ENCODE data around the gene TBK1. TPM values are rescaled to one million over a fixed set of nuclear protein-coding genes. Genes with fewer than 3 reads are reported as not detected.

TBK1 gene
- total RNA-seq: 19.8 TPM

GRCh38 chr12:64451687-64452558, at the start of gene TBK1:
TSS of gene TBK1 (plus strand) at chr12:64452120. CDS start at chr12:64455871, 3,751 bp downstream.
- H3K27me3 ChIP-seq (ENCODE audit: control insufficient read depth in 3 of 3, insufficient read depth in 3 of 3, low read length in 3 of 3): no peaks in the 10 kb centered on the region
- peak within 1 kb of the TSS; percentile 90 to 97 (median 92) for H3K9ac ChIP-seq (ENCODE audit: low read depth in 1 of 3, low read length in 3 of 3)
- H3K9me3 ChIP-seq (ENCODE audit: control insufficient read depth in 3 of 3, low read length in 3 of 3): no peaks in the 10 kb centered on the region
- peaks cover 3 to 15% (median 7%) of the 10 kb centered on the region in 3 donors for H3K36me3 ChIP-seq (ENCODE audit: control insufficient read depth in 3 of 3, insufficient read depth in 3 of 3, low read length in 3 of 3)
- H3K27ac ChIP-seq (ENCODE audit: low read depth, low read length): peak within 1 kb of the TSS; percentile 95
- peak within 1 kb of the TSS; percentile 91 to 96 (median 91) for H3K4me3 ChIP-seq (ENCODE audit: low read length in 3 of 3)
- peaks cover 5 to 19% (median 16%) of the 10 kb centered on the region in 3 donors for H3K4me1 ChIP-seq (ENCODE audit: control insufficient read depth in 3 of 3, insufficient read depth in 3 of 3, low read length in 3 of 3)

- H3K27me3 ChIP-seq (ENCODE audit: control insufficient read depth in 3 of 3, insufficient read depth in 3 of 3, low read length in 3 of 3): no peaks in the 10 kb centered on the region
- H3K4me1 ChIP-seq (ENCODE audit: control insufficient read depth in 3 of 3, insufficient read depth in 3 of 3, low read length in 3 of 3): peaks cover 0 to 8% (median 4%) of the 10 kb centered on the region in 3 donors
- H3K9me3 ChIP-seq (ENCODE audit: control insufficient read depth in 3 of 3, low read length in 3 of 3): no peaks in the 10 kb centered on the region
- no peak overlapping the region for H3K27ac ChIP-seq (ENCODE audit: low read depth, low read length)
- H3K9ac ChIP-seq (ENCODE audit: low read depth in 1 of 3, low read length in 3 of 3): no peak overlapping the region
- no peaks in the 10 kb centered on the region for H3K36me3 ChIP-seq (ENCODE audit: control insufficient read depth in 3 of 3, insufficient read depth in 3 of 3, low read length in 3 of 3)
- H3K4me3 ChIP-seq (ENCODE audit: low read length in 3 of 3): no peak overlapping the region
Measured at GRCh38 chr12:64402181-64402580, 49.7 kb upstream of the TBK1 start.

- no peaks in the 10 kb centered on the region for H3K27me3 ChIP-seq (ENCODE audit: control insufficient read depth in 3 of 3, insufficient read depth in 3 of 3, low read length in 3 of 3)
- peaks cover 2 to 8% (median 4%) of the 10 kb centered on the region in 3 donors for H3K4me1 ChIP-seq (ENCODE audit: control insufficient read depth in 3 of 3, insufficient read depth in 3 of 3, low read length in 3 of 3)
- H3K4me3 ChIP-seq (ENCODE audit: low read length in 3 of 3): peak within 1 kb of the TSS; percentile 87 to 93 (median 91)
- H3K36me3 ChIP-seq (ENCODE audit: control insufficient read depth in 3 of 3, insufficient read depth in 3 of 3, low read length in 3 of 3): no peaks in the 10 kb centered on the region
- peak within 1 kb of the TSS; percentile 93 for H3K27ac ChIP-seq (ENCODE audit: low read depth, low read length)
- H3K9me3 ChIP-seq (ENCODE audit: control insufficient read depth in 3 of 3, low read length in 3 of 3): no peaks in the 10 kb centered on the region
- H3K9ac ChIP-seq (ENCODE audit: low read depth in 1 of 3, low read length in 3 of 3): peak within 1 kb of the TSS; percentile 87 to 95 (median 91)
Measured at GRCh38 chr12:64403707-64404469, 48.0 kb upstream of the TBK1 start, which contains the start of gene XPOT. TSS of gene XPOT (plus strand) at chr12:64404392. CDS start at chr12:64410036, 5,644 bp downstream.

DNA sequence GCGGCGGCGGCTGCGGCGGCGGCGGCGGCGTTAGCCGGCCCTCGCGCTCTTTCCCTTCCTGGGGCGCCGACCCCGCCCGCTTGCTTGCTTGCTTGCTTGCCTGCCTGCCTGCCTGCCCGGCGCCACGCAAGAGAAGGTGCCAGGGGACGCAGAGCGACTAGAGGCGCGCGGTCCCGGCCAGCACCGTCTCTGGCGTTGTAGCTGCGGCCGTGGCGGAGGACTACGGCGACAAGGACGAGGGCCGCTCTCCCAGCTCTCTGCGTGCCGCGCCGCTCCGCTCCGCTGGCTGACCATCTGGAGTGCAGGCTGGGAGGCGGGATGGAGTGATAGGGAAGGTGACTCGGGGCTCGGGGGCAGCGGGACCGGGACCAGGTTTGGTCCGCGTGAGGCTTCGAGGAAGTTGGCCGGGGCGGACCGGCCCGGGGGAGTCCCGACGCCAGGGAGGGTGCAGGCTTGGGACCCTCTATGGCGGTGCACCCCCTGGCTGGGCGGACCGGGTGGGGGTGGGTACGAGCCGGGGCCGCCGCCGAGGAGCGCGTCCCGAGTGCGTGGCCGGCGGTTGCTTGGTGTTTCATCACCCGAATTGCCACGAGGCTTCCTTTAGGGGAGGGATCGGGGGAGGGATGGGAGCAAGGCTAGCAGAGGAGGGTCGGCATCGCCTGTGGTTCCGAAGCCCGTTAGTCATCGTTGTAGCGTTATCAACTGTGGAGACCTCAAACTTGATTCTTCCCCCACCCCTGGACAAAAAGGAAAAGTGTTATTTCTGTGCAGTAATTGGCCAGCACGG, 47.3 kb upstream of the TBK1 start:
- Histone ChIP-seq H3K9me3 (ENCODE audit: control insufficient read depth in 3 of 3, low read length in 3 of 3) (no peaks in the 10 kb centered on the region), H3K36me3 (ENCODE audit: control insufficient read depth in 3 of 3, insufficient read depth in 3 of 3, low read length in 3 of 3) (peaks cover 0 to under 1% (median 0%) of the 10 kb centered on the region in 3 donors), H3K4me3 (ENCODE audit: low read length in 3 of 3) (peak overlapping the region; percentile 85 to 93 (median 91)), H3K4me1 (ENCODE audit: control insufficient read depth in 3 of 3, insufficient read depth in 3 of 3, low read length in 3 of 3) (peaks cover 2 to 8% (median 4%) of the 10 kb centered on the region in 3 donors), H3K9ac (ENCODE audit: low read depth in 1 of 3, low read length in 3 of 3) (peak overlapping the region; percentile 86 to 95 (median 87)), H3K27ac (ENCODE audit: low read depth, low read length) (peak overlapping the region; percentile 93), H3K27me3 (ENCODE audit: control insufficient read depth in 3 of 3, insufficient read depth in 3 of 3, low read length in 3 of 3) (no peaks in the 10 kb centered on the region)

DNA sequence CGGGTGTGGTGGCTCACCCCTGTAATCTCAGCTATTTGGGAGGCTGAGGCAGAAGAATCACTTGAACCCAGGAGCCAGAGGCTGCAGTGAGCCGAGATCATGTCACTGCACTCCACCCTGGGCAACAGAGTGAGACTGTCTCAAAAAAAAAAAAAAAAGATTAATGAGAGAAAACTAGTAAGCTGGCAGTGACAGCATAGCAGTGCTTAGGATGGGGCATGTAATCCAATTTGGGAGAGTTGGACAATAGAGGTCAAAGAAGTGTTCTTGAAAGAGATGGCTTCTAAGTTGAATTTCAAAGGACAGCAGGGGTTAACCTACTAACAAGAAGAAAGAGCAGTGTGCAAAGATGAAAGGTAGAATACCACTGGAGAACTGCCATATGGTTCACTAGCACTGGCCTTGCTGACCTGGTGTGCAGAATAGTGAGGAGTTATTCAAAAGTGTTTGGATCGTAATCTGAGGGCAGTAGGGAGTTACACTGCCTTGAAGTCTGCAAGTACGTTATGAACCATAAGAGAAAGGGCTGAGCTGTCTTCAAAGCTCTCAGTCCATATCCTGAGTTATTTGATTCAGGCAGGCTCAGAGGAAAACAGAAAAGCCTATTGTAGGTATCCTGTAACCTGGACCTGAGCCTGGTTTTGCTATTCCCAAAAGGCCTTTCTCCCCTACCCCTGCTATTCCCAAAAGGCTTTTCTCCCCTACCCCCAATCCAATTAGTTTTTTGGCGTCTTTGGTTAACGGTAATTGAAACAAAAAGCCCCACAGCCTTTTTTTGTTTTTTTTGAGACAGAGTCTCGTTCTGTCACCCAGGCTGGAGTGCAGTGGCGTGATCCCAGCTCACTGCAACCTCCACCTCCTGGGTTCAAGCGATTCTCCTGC, 44.3 kb upstream of the TBK1 start:
- no peak overlapping the region for H3K4me3 ChIP-seq (ENCODE audit: low read length in 3 of 3)
- no peak overlapping the region for H3K9ac ChIP-seq (ENCODE audit: low read depth in 1 of 3, low read length in 3 of 3)
- H3K4me1 ChIP-seq (ENCODE audit: control insufficient read depth in 3 of 3, insufficient read depth in 3 of 3, low read length in 3 of 3): peaks cover 2 to 8% (median 4%) of the 10 kb centered on the region in 3 donors
- no peaks in the 10 kb centered on the region for H3K9me3 ChIP-seq (ENCODE audit: control insufficient read depth in 3 of 3, low read length in 3 of 3)
- H3K36me3 ChIP-seq (ENCODE audit: control insufficient read depth in 3 of 3, insufficient read depth in 3 of 3, low read length in 3 of 3): peaks cover 6 to 22% (median 17%) of the 10 kb centered on the region in 3 donors
- no peaks in the 10 kb centered on the region for H3K27me3 ChIP-seq (ENCODE audit: control insufficient read depth in 3 of 3, insufficient read depth in 3 of 3, low read length in 3 of 3)
- no peak overlapping the region for H3K27ac ChIP-seq (ENCODE audit: low read depth, low read length)

DNA sequence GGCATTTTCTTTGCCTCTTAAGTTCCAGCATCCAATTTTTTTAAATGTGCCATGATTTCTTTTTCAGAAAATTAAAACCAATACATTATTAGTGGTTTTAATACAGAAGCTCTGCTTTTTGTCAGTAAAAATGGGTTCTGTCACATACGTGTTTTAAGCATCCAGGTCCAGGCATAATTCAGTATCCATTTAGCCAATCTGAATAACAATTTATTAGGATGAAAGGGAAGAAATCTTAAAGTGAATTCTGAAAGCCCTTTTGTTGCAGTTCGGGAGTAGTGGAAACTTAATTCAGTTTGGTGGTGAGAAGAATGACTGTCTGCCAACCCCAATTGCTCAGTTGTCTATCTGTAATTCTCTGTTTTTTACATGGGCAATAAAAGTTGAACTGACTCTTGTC, 40.5 kb upstream of the TBK1 start:
- no peak overlapping the region for H3K4me3 ChIP-seq (ENCODE audit: low read length in 3 of 3)
- H3K4me1 ChIP-seq (ENCODE audit: control insufficient read depth in 3 of 3, insufficient read depth in 3 of 3, low read length in 3 of 3): peaks cover 0 to 2% (median 0%) of the 10 kb centered on the region in 3 donors
- peaks cover 19 to 49% (median 41%) of the 10 kb centered on the region in 3 donors for H3K36me3 ChIP-seq (ENCODE audit: control insufficient read depth in 3 of 3, insufficient read depth in 3 of 3, low read length in 3 of 3)
- no peak overlapping the region for H3K27ac ChIP-seq (ENCODE audit: low read depth, low read length)
- no peaks in the 10 kb centered on the region for H3K27me3 ChIP-seq (ENCODE audit: control insufficient read depth in 3 of 3, insufficient read depth in 3 of 3, low read length in 3 of 3)
- H3K9ac ChIP-seq (ENCODE audit: low read depth in 1 of 3, low read length in 3 of 3): no peak overlapping the region
- H3K9me3 ChIP-seq (ENCODE audit: control insufficient read depth in 3 of 3, low read length in 3 of 3): no peaks in the 10 kb centered on the region

GRCh38 chr12:64412459-64412858, 39.5 kb upstream of the TBK1 start:
- H3K36me3 ChIP-seq (ENCODE audit: control insufficient read depth in 3 of 3, insufficient read depth in 3 of 3, low read length in 3 of 3): peaks cover 28 to 59% (median 50%) of the 10 kb centered on the region in 3 donors
- H3K4me3 ChIP-seq (ENCODE audit: low read length in 3 of 3): no peak overlapping the region
- no peaks in the 10 kb centered on the region for H3K27me3 ChIP-seq (ENCODE audit: control insufficient read depth in 3 of 3, insufficient read depth in 3 of 3, low read length in 3 of 3)
- H3K9ac ChIP-seq (ENCODE audit: low read depth in 1 of 3, low read length in 3 of 3): no peak overlapping the region
- no peak overlapping the region for H3K27ac ChIP-seq (ENCODE audit: low read depth, low read length)
- no peaks in the 10 kb centered on the region for H3K9me3 ChIP-seq (ENCODE audit: control insufficient read depth in 3 of 3, low read length in 3 of 3)
- H3K4me1 ChIP-seq (ENCODE audit: control insufficient read depth in 3 of 3, insufficient read depth in 3 of 3, low read length in 3 of 3): peaks cover 0 to 2% (median 0%) of the 10 kb centered on the region in 3 donors

DNA sequence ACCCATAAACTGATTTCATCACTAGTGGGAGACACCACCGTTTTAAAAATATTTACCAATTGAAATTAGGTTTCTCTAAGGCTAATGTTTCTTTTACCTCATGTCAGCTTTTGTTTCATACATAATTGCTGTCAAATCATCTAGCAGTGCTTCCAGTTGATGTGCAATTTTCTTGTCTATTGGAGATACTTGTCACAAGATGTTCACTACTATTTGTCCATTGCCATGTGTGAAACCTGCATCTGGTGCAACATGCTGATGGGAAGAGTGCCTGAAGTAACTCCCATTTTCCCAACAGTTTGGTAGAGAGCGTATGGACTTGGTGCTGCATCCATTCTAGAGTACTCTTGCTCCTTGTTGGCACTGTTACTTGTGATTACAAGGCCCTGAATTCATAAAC, 38.0 kb upstream of the TBK1 start:
- Histone ChIP-seq H3K4me1 (ENCODE audit: control insufficient read depth in 3 of 3, insufficient read depth in 3 of 3, low read length in 3 of 3) (no peaks in the 10 kb centered on the region), H3K9me3 (ENCODE audit: control insufficient read depth in 3 of 3, low read length in 3 of 3) (no peaks in the 10 kb centered on the region), H3K9ac (ENCODE audit: low read depth in 1 of 3, low read length in 3 of 3) (no peak overlapping the region), H3K27me3 (ENCODE audit: control insufficient read depth in 3 of 3, insufficient read depth in 3 of 3, low read length in 3 of 3) (no peaks in the 10 kb centered on the region), H3K27ac (ENCODE audit: low read depth, low read length) (no peak overlapping the region), H3K4me3 (ENCODE audit: low read length in 3 of 3) (no peak overlapping the region), H3K36me3 (ENCODE audit: control insufficient read depth in 3 of 3, insufficient read depth in 3 of 3, low read length in 3 of 3) (peaks cover 30 to 68% (median 63%) of the 10 kb centered on the region in 3 donors)

DNA sequence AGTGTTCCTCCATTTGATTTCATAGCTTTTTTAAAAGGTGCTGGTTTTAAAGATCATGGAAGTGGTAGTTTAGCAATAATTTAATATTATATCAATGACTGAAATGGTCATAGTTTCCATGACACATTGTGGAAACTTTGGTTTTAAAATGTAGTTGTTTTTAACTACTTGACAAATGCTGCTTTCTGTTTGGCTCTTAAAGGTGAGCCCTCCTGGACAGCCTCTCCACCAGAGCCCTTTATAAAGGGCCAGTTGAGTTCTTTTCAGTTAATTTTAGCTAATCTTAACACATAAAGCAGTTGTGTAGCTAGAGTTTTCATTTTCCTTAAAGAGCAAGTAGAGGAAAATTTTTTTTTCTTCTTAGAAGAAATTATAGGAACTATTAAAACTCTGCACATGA, 33.7 kb upstream of the TBK1 start:
- Histone ChIP-seq H3K9me3 (ENCODE audit: control insufficient read depth in 3 of 3, low read length in 3 of 3) (no peaks in the 10 kb centered on the region), H3K36me3 (ENCODE audit: control insufficient read depth in 3 of 3, insufficient read depth in 3 of 3, low read length in 3 of 3) (peaks cover 37 to 64% (median 64%) of the 10 kb centered on the region in 3 donors), H3K9ac (ENCODE audit: low read depth in 1 of 3, low read length in 3 of 3) (no peak overlapping the region), H3K4me1 (ENCODE audit: control insufficient read depth in 3 of 3, insufficient read depth in 3 of 3, low read length in 3 of 3) (no peaks in the 10 kb centered on the region), H3K27ac (ENCODE audit: low read depth, low read length) (no peak overlapping the region), H3K4me3 (ENCODE audit: low read length in 3 of 3) (no peak overlapping the region), H3K27me3 (ENCODE audit: control insufficient read depth in 3 of 3, insufficient read depth in 3 of 3, low read length in 3 of 3) (no peaks in the 10 kb centered on the region)

All from skeletal muscle tissue (tissue), 4 donors.